Heart left ventricle (tissue), 16 donors: ENCODE results near the gene ZNF576. TPM values are rescaled to one million over a fixed set of nuclear protein-coding genes. Genes with fewer than 3 reads are reported as not detected.
A peak's percentile ranks its signal among the peaks of the same experiment; 100 is the strongest.
"Not testable (repeated sequence)": the region's sequence is repeated elsewhere in the genome, so short reads cannot be mapped to it uniquely, and the experiment has no call there.

Experiments
- ATAC-seq, 4 donors: fragments of 200-7000 bp; cut with Tn5 transposase; one replicate each; pipeline ENCODE4 v1.9.1; 2020 to 2022; ENCODE audit warnings: moderate library complexity in 4 of 4, mild to moderate bottlenecking in 3 of 4, moderate number of reproducible peaks in 1 of 4
- DNase-seq, 5 donors: peaks; one replicate each; pipeline ENCODE4 v3.0.0-alpha.2; 2020
- H3K27ac ChIP-seq, 12 donors: fragments of 200-600 bp; sonication (generic) in 4 of 12; one replicate each; pipeline versions ENCODE4 v1.5.0 to v1.8.0; 2016 to 2022; ENCODE audit warnings: mild to moderate bottlenecking in 2 of 12
- H3K27me3 ChIP-seq, 9 donors: fragments of 200-600 bp; sonication (generic) in 2 of 9; one replicate each; pipeline versions ENCODE4 v1.5.1 to v1.8.0; 2016 to 2022; ENCODE audit warnings: mild to moderate bottlenecking in 3 of 9
- H3K36me3 ChIP-seq, 9 donors: fragments of 200-600 bp; sonication (generic) in 2 of 9; one replicate each; pipeline versions ENCODE4 v1.5.0 to v1.8.0; 2018 to 2022; ENCODE audit warnings: mild to moderate bottlenecking in 2 of 9
- H3K4me1 ChIP-seq, 12 donors: fragments of 200-600 bp; sonication (generic) in 4 of 12; one replicate each; pipeline versions ENCODE4 v1.5.0 to v1.8.0; 2016 to 2022; ENCODE audit warnings: mild to moderate bottlenecking in 3 of 12
- H3K4me3 ChIP-seq, 12 donors: fragments of 200-600 bp; sonication (generic) in 4 of 12; one replicate each; pipeline versions ENCODE4 v1.5.0 to v1.8.0; 2017 to 2022; ENCODE audit warnings: mild to moderate bottlenecking in 9 of 12, moderate library complexity in 4 of 12
- H3K9me3 ChIP-seq, 12 donors: fragments of 200-600 bp; sonication (generic) in 4 of 12; one replicate each; pipeline versions ENCODE4 v1.5.0 to v1.8.0; 2016 to 2022; ENCODE audit warnings: mild to moderate bottlenecking in 1 of 12
- POLR2A ChIP-seq, 2 donors: fragments of 450-650 bp; IDR thresholded peaks; one replicate each; pipeline ENCODE4 v1.6.1; 2017; ENCODE audit warnings: antibody characterized with exemption in 2 of 2, mild to moderate bottlenecking in 2 of 2, moderate library complexity in 2 of 2
- WGBS, 4 donors: extraction: QIAGEN DNeasy Blood & Tissue Kit in 2 of 4; methylation state at CpG; one replicate each; pipeline versions ENCODE4 v1.1.5 to v1.1.7; 2013 to 2018; 5-methylcytosine and 5-hydroxymethylcytosine counted together
- intact Hi-C, 10 donors: fragments of 100-400 bp; cut with DNase I; formaldehyde crosslinking; loops; one replicate each; pipeline versions ENCODE4 v1.11.1 to v1.14.2; 2022
- polyA plus RNA-seq, 2 donors: library from polyadenylated mRNA; stranded (reverse); fragments of 200-250 nt; gene quantifications; one replicate each; pipeline ENCODE4 v1.2.3, GENCODE V29; 2013
- total RNA-seq, 9 donors: library from RNA; depleted of rRNA in 2 of 9; stranded (reverse); fragments of >200 nt in 2 of 9; fragmentation: NEBNext Ultra II Directional in 3 of 9; extraction: Animal tissue kit (Norgen Biotek cat#: 25700) in 3 of 9; gene quantifications; one replicate each; pipeline versions ENCODE4 v1.1.0 to v1.2.4, GENCODE V29; 2016 to 2023
- TF ChIP-seq, protein P1 (sequence below), 12 donors: fragments of 200-600 bp; sonication (generic) in 4 of 12; IDR thresholded peaks; one replicate each; pipeline versions ENCODE4 v1.5.0 to v1.8.0; 2018 to 2022; ENCODE audit warnings: antibody characterized with exemption in 12 of 12, mild to moderate bottlenecking in 5 of 12
- donor health status: ischemic (EF 13 %, LVEDD 7.1; RV severe dilation, severe dysfunction).
- donor health status: healthy with polysubstance abuse.
- donor health status: DM: no; HTN: yes; CAD: no.
- donor health status: DM: no; HTN: no; CAD: no.
- donor health status: ischemic (EF 25% LVEDD 6.9; RV normal size, moderate dysfunction).
- donor health status: ischemic (EF 25% LVEDD 5.7; RV mildly dilated, moderate dysfunction).
- donor health status: healthy.
- donor health status: DM: yes; HTN: yes; CAD: no.
- donor health status: ischemic (EF 35%, LVEDD 5.7; RV mildly dilated, moderate dysfunction).
- donor health status: nonischemic (EF 11% LVEDD 7.7; RV severe dilation, severe dysfunction).
- donor health status: DM: yes; HTN: yes; CAD: no.
- donor health status: PGD.
- donor health status: ischemic (EF 29% LVEDD 5.4; RV normal size, mild dysfunction).
- donor health status: nonischemic (EF 23%, LVEDD 6.1; RV moderate dilation, normal function).

The ZNF576 gene
- total and polyA plus RNA-seq, 11 donors = 8.9 to 22.4 (median 11.8) TPM

DNA sequence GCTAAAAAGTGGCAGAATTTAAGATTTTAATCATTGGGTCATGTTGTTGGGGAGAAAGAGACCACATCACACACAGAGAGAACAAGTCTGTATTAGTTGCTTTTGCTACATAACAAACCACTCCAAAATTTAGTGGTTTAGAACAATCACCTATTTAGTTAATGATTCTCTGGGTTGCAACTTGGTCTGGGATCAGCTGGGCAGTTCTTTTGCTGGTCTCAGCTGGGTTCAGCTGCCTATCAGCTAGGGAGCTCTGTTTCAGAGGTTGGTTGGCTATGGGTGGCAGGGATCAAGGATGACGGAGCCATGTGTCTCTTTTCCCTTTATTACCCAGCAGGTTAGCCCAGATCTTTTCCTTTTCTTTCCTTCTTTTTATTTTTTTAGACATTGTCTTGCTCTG lies 11.9 kb upstream of the ZNF576 start:
- peaks cover 0 to 30% (median 5%) of the 10 kb centered on the region in 12 donors for H3K4me1 ChIP-seq
- DNase-seq (no peak), ATAC-seq (no peak)
- no peak for TF ChIP-seq POLR2A (IDR thresholded peaks at IDR 0.05)
- TF ChIP-seq, protein P1, sequence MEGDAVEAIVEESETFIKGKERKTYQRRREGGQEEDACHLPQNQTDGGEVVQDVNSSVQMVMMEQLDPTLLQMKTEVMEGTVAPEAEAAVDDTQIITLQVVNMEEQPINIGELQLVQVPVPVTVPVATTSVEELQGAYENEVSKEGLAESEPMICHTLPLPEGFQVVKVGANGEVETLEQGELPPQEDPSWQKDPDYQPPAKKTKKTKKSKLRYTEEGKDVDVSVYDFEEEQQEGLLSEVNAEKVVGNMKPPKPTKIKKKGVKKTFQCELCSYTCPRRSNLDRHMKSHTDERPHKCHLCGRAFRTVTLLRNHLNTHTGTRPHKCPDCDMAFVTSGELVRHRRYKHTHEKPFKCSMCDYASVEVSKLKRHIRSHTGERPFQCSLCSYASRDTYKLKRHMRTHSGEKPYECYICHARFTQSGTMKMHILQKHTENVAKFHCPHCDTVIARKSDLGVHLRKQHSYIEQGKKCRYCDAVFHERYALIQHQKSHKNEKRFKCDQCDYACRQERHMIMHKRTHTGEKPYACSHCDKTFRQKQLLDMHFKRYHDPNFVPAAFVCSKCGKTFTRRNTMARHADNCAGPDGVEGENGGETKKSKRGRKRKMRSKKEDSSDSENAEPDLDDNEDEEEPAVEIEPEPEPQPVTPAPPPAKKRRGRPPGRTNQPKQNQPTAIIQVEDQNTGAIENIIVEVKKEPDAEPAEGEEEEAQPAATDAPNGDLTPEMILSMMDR (IDR thresholded peaks at IDR 0.05) = no peak
- H3K27me3 ChIP-seq = no peaks in the 10 kb centered on the region
- H3K36me3 ChIP-seq = peaks cover 0 to 38% (median 9%) of the 10 kb centered on the region in 9 donors
- WGBS, 4 donors = 92 to 100% (median 100%) methylated on average over 1 of the region's 1 CpG
- no peak overlapping the region for H3K4me3 ChIP-seq
- intact Hi-C loops = no loop called here
- peak overlapping the region in 1 of 12 donors; percentile 49 for H3K27ac ChIP-seq
- no peaks in the 10 kb centered on the region for H3K9me3 ChIP-seq

DNA sequence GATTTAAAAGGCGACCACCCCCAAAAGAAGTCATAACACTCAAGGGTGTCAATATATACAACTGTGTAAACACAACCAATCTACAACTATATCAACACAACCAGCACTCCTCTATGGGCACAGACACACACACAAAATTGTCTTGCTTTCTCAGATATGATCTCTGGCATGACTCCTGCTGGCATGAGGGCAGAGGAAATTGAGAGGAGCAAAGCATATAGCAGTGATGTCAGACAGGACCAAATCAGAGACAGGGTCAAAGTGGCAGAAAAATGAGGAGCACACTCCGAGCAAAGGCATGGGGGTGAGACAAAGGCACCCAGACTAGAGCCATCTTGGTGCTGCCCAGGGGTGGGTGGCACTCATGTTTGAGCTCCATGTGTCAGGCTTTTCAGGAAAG lies 10.0 kb upstream of the ZNF576 start:
- WGBS, 4 donors = 69 to 91% (median 88%) methylated on average over 2 of the region's 2 CpGs
- no peak for ATAC-seq
- TF ChIP-seq, protein P1 (IDR thresholded peaks at IDR 0.05) = no peak
- TF ChIP-seq POLR2A (IDR thresholded peaks at IDR 0.05) = no peak
- H3K36me3 ChIP-seq = peaks cover 0 to 54% (median 24%) of the 10 kb centered on the region in 9 donors
- DNase-seq = no peak
- H3K9me3 ChIP-seq = no peaks in the 10 kb centered on the region
- intact Hi-C loops = no loop called here
- H3K4me3 ChIP-seq = no peak overlapping the region
- peaks cover 0 to 19% (median under 1%) of the 10 kb centered on the region in 12 donors for H3K4me1 ChIP-seq
- H3K27me3 ChIP-seq = no peaks in the 10 kb centered on the region
- H3K27ac ChIP-seq = no peak overlapping the region

DNA sequence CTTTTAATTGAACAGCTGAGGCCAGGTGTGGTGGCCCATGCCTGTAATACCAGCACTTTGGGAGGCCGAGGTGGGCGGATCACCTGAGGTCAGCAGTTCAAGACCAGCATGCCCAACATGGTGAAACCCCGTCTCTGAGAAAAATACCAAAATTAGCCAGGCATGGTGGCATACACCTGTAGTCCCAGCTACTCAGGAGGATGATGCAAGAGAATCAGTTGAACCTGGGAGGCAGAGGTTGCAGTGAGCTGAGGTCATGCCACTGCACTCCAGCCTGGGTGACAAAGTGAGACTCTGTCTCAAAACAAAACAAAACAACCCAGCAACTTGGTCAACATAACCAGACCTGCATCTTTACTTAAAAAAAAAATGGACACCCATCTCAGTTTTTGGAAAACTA lies 9.4 kb upstream of the ZNF576 start:
- DNase-seq, H3K27ac ChIP-seq, H3K4me3 ChIP-seq, ATAC-seq, H3K27me3 ChIP-seq, H3K9me3 ChIP-seq, intact Hi-C loops: not testable (repeated sequence)
- Histone ChIP-seq H3K36me3 (peaks cover 0 to 60% (median 30%) of the 10 kb centered on the region in 9 donors), H3K4me1 (peaks cover 0 to 12% (median 0%) of the 10 kb centered on the region in 12 donors)
- 96 to 98% (median 97%) methylated on average over 3 of the region's 3 CpGs for WGBS, 4 donors

DNA sequence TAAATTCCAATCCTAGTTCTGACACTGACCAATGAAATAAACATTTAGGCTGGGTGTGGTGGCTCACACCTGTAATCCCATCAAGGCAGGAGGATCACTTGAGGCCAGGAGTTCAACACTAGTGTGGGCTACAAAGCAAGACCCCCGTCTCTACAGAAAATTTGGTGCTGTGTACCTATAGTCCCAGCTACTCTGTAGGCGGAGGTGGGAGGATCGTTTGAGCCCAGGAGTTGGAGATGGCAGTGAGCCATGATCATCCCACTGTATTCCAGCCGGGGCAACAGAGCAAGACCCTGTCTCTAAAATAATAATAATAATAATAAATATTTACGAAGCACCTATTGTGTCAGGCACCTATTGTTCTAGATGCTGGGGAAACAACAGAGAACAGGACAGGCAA lies 7.1 kb upstream of the ZNF576 start:
- intact Hi-C loops = no loop called here
- H3K36me3 ChIP-seq = peaks cover 0 to 82% (median 53%) of the 10 kb centered on the region in 9 donors
- H3K4me3 ChIP-seq = no peak overlapping the region
- no peaks in the 10 kb centered on the region for H3K27me3 ChIP-seq
- no peak for DNase-seq
- ATAC-seq = no peak
- no peak overlapping the region for H3K27ac ChIP-seq
- TF ChIP-seq, protein P1 (IDR thresholded peaks at IDR 0.05) = no peak
- no peak for TF ChIP-seq POLR2A (IDR thresholded peaks at IDR 0.05)
- WGBS, 4 donors = 87 to 88% (median 88%) methylated on average over 5 of the region's 5 CpGs
- H3K9me3 ChIP-seq = no peaks in the 10 kb centered on the region
- peaks cover 0 to 12% (median 9%) of the 10 kb centered on the region in 12 donors for H3K4me1 ChIP-seq

DNA sequence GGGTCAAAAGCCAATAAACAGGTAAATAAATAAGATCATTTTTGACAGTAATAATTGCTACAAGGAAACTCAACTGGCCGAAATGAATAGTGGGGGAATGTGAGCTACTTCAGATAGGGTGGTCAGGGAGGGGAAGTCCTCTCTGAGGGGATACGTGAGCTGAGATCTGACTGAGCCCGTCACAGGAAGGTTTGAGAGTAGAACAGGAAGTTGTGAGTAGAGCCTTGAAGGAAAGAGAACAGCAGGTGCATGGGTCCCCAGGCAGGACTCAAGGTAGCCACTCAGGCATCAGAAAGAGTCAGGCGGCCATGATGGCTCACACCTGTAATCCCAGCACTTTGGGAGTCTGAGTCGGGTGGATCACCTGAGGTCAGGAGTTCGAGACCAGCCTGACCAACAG lies 6.7 kb upstream of the ZNF576 start:
- no peaks in the 10 kb centered on the region for H3K27me3 ChIP-seq
- peaks cover 0 to 85% (median 54%) of the 10 kb centered on the region in 9 donors for H3K36me3 ChIP-seq
- DNase-seq = no peak
- TF ChIP-seq, protein P1 (IDR thresholded peaks at IDR 0.05) = no peak
- no peak for TF ChIP-seq POLR2A (IDR thresholded peaks at IDR 0.05)
- H3K9me3 ChIP-seq = no peaks in the 10 kb centered on the region
- no peak for ATAC-seq
- intact Hi-C loops = loop anchor here in 1 of 10 donors (10.0 kb wide), 2 partner anchors 55 to 65 kb away; partner anchors contain the start of gene ZNF575
- WGBS, 4 donors = 83 to 87% (median 85%) methylated on average over 6 of the region's 6 CpGs
- peaks cover 2 to 16% (median 12%) of the 10 kb centered on the region in 12 donors for H3K4me1 ChIP-seq
- H3K27ac ChIP-seq = no peak overlapping the region
- H3K4me3 ChIP-seq = no peak overlapping the region
